ENCODE results near the gene TEX29.

The TEX29 gene

DNA sequence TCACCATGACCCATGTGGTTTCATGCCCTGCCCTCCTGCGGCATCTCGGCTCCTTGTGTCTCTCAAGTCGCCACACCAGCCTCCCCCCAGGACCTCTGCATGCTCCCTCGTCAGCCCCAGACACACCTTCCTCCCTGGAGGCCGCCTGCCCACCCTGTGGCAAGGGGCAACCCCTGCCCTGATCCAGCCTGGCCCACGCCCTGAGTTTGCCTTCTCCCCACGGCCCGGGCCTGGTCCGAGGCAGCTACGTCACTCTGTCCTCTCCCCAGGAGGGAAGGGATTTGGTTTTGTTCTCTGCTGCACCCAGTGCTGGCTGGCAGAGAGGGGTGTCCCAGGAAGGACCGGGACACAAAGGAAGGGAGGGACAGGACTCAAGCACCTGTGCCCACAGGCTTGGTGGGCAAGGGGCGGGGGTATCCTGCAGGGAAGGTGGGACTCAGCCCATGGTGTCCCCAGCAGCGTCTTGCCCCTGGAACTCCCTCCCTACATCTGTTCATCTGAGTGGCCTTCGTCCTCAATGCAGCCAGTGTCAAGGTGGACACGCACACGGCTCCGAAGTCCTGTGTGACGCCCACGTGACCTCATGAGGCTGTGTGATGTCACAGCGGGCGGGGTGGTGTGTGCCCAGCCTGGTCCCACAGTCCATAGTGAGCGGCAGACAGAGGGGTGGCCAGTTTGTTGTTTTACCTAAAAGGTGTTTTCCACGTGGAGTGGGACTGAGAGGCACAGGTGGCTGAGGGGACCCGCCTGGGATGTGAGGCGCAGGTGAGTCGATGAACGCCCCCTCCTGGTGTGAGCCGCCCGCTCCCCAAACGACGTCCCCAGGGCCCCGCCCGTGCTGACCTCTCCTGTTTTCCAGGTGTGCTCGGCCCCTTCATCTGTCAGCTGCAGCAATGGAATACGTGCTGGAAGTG is at the start of gene TEX29:
Gene TEX29 (plus strand): TSS at position 645 of the 914 bp plus-strand sequence. CDS start 249 bp downstream, at position 894.
- DNase-seq = no peak
- in situ Hi-C loops (cut with HindIII; ENCODE audit: low pct_ligation_motif_present, low pct_unique_long_range_greater_than_20kb, low sequenced_read_pairs) = no loop called here

DNA sequence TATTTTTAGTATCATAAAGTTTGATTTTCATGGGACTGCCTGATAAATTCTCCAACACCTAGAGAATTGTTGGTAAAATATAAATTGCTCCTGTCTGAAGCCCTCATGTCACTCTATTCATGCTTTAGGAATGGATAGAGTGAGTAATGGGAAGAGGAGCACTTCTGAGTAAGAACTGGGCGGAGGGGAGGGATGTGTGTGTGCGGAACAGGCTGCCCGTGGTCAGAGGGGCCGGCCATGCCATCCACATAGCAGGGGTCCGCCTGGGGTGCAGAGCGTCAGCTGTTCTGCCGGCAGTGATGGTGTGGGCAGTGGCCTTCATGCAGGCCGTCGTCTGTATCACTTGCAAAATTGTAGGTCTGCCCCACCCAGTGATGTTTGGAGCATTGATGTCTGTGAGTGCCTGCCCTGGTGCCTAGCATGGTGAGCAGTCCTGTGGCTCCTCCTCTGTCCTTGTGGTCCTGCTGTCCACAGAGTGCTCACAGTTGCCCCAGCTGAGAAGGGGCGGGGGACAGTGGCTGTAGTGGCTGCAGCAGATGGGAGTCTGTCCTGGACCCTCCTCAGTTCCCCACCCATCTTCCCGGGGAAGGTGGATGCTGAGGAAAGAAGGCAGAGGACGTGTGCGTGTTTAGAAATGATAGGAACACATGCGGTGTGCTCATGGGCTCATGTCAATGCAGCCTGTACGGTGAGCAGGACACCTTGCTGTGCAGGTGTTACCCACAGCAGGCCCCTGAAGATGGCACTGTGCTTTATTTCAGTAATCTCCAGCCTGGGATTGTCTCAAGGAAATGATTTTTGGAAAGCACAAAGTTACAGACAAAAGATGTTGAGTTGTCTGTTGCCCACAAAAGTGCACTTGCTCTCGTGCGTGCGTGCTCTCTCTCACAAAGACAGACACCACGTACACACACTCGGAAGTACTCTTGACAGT is 49.4 kb upstream of the TEX29 start:
- no peak for DNase-seq
- in situ Hi-C loops (cut with HindIII; ENCODE audit: low pct_ligation_motif_present, low pct_unique_long_range_greater_than_20kb, low sequenced_read_pairs) = no loop called here

DNA sequence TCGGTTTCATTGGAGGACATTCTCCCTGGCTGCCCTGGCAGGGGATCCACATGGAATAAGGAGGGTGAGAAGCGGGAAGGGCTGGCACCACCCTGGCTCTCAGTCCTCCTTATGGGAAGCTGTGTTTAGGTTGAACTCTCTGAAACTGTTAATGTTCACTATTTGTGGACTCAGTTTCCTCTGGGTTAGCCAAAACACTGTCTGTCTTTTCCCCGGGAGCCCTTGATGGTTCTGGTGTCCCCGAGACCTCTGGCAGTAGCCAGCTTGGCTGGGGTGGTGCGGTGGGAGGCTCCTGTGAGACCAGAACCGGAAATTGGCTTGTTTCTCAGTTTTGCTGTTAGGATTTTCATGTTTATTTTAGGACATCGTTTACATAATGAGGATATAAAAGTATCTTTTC is 48.3 kb upstream of the TEX29 start:
- in situ Hi-C loops (cut with HindIII; ENCODE audit: low pct_ligation_motif_present, low pct_unique_long_range_greater_than_20kb, low sequenced_read_pairs) = no loop called here
- no peak for DNase-seq

DNA sequence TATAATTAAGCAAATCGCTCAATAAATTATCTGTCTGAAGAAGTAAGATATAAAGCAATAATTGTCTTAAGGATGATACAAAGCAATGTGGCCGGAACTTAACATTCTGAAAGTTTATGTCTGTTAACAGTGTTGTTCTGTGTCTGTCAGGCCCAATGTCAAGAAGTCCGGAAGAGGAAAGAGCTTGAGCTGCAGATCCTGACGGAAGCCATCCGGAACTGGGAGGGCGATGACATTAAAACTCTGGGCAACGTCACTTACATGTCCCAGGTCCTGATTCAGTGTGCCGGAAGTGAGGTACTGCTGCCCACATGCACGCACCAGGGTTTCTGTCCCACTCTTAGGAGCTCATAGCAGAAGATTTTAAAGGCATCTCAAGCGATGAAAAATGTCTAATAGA is 45.1 kb upstream of the TEX29 start:
- DNase-seq = no peak
- in situ Hi-C loops (cut with HindIII; ENCODE audit: low pct_ligation_motif_present, low pct_unique_long_range_greater_than_20kb, low sequenced_read_pairs) = no loop called here

DNA sequence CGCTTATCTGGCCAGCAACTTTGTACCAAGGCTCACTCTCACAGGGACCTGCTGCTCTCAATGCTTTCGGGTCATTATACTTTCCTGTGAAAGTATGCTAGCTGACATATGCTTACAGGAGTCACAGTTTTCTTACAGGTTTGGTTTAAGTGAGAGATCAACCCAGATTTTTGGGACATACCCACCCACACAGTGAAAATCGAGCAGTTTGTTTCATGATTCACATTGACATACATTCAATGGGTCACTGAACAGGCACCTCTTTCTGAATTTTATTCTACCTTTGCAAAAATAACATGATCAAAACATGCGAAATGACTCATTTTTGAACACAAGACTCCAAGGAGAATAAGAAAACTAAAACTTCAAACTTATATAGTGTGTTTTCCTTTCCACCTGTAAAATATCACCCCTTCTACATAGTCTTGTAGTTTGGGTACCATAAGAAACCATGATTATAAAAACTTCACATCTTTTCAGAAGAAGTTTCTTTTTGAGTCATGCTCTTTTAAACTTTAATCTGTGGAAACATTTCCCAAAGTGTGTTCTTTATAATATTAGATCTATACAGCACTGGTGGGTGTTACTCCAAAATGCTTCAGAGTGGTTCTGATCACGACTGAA is 44.3 kb upstream of the TEX29 start:
- DNase-seq = no peak
- in situ Hi-C loops (cut with HindIII; ENCODE audit: low pct_ligation_motif_present, low pct_unique_long_range_greater_than_20kb, low sequenced_read_pairs) = no loop called here

DNA sequence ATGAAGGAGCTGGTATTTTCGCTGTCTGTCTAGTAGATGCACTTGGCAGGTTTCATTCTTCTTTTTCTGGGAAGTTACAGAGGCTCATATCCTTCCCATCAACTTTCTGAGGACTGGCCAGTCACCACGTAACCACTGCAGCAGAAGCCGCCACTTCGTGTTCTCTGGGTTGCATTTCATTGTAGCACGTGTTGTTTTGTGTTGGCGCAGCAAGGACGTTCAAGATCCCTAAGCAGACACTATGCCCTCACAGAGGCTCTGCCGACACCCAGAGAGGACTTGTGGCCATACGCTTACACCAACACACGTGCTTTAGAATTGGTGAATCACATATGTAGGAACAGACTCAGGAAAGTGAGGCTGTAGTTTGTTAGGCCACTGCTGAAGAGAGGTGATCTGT is 42.2 kb upstream of the TEX29 start:
- in situ Hi-C loops (cut with HindIII; ENCODE audit: low pct_ligation_motif_present, low pct_unique_long_range_greater_than_20kb, low sequenced_read_pairs) = no loop called here
- DNase-seq = no peak

DNA sequence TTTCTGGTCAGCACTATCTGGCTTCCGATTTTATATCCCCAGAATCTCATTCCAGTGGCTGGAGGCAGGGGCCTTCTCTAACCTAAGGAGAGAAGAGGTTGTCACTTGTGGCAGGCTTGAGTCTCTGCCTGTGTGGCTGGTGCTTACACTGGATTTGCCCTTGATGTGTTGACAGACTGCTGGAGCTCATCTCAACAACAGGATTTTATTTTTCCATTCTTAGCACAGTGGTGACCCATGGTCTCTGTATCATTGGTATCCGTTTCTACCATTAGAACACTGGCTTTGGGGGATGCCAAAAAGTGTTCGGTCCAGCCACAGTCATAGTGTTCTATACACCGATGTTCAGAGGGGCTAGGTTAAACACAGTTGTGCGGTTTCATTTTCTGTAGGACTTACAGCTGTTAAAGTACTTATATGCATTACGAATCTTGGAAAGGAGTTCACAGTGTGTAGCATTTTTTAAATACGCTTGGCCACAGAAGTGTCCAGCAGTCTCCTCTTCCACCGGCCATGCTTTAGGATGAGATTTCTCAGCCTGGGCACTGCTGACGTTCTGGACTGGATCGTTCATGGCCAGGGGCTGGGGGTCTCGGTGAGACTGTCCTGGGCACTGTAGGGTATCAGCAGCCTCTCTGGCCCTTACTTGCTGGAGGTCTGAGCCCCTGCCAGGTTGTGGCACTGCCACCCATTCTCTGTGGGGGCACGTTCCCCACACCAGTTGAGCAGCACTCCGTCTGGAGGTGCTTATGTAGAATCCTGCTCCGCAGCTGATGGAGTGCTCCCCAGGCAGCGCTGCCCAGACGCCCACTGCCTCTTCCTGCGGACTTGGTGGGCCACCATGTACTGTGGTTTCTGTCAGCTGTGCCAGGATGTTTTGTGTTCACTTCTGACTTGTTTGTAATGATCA is 41.4 kb upstream of the TEX29 start:
- in situ Hi-C loops (cut with HindIII; ENCODE audit: low pct_ligation_motif_present, low pct_unique_long_range_greater_than_20kb, low sequenced_read_pairs) = no loop called here
- no peak for DNase-seq

DNA sequence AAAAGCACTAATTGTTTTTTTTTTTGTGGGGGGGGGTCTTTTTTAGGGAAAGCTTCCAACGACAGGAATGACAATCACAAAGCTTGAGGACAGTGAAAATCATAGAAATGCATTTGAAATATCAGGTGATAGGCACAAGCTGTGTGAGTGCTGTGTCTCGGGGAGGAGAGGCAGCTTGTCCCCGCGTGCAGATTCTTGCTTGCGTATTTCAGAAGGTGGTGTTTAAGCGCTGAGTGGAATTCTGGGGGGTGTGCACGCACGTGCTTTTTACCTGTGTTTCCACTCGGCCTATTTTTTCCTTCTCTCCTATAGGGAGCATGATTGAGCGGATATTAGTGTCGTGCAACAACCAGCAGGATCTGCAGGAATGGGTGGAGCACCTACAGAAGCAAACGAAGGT is 40.2 kb upstream of the TEX29 start:
- DNase-seq = no peak
- in situ Hi-C loops (cut with HindIII; ENCODE audit: low pct_ligation_motif_present, low pct_unique_long_range_greater_than_20kb, low sequenced_read_pairs) = no loop called here

DNA sequence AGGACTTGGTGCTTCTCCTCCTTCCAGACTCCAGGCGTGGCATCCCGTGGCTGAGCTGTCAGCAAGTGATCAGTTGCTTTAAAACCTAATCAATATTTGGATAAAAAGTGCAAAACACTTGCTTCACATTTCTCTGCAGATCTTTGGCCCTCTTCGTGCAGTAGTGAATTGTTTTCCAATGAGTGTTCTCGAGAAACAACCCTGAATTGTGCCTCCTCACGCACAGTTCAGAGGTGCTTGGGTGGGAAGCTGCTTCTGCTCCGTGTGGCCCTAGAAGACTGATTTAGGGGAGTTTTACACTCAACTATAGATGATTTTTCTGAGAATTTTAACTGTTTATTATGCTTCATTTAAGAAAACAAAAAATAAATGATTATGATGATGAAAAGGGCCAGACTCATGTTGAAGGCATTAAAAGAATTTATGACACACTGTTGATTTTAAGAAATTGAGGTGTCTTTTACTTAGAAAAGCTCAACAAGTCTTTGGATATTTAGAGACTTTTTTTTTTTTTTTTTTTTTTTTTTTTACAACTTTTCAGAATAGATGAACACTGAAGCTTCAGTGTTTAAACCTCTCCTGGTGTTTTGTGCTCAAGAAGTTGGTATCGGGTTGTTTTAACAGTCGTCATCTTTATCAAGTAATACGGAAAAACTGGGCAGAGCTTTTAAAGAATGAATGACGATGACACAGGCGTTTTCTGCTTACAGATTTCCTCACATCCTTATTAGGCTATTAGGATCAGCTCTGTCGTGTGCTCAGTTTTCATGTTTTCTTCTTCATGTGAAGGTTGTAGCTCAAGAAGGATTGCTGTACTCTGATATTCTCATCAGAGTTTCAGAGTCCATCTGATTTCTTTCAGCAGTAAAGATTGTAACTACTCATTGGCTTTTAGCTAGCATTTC is 39.5 kb upstream of the TEX29 start:
- DNase-seq = no peak
- in situ Hi-C loops (cut with HindIII; ENCODE audit: low pct_ligation_motif_present, low pct_unique_long_range_greater_than_20kb, low sequenced_read_pairs) = no loop called here

DNA sequence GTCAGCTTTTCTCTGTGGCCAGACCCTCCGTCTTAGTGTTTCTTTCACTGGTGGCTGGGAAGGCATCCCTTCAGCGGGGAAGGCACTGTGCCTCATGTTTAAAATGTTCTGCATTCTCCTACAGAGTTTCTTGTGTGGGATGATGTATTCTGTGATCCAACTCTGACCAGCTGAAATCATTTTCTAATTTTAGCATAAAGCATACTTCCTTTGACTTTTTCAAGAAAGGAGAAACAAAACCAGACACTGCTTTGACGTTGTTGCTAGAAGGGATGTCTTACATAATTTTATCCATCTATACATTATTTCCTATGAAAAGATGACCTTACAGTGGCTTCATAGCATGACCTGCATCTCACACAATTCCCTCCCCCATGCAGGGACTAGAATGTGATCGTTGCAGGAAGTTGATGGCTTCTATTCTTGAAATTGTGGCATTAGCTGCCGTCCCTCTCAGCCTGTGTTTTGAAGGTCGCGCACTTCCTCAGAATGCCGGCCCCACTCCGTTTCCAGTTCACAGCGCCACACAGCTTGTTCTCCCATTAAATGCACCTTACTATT is 38.6 kb upstream of the TEX29 start:
- in situ Hi-C loops (cut with HindIII; ENCODE audit: low pct_ligation_motif_present, low pct_unique_long_range_greater_than_20kb, low sequenced_read_pairs) = no loop called here
- DNase-seq = no peak

DNA sequence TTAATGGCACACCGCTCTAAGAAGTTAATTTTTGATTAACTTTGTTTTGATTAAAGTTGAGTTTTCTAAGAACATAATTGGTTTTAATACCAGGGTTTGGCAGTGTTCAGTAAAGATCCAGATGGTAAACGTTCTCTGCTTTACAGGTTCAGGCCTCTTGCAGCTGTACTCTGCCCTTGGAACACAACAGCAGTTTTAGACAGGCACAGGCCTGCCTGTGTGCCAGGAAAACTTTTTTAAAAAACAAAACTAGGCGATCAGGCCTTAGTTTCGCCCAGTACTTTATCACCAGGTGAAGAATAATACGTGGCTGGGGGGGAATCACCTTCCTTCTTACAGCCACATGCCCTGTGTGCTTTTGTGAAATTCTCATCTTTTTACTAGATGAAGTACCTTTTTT is 38.0 kb upstream of the TEX29 start:
- DNase-seq = no peak
- in situ Hi-C loops (cut with HindIII; ENCODE audit: low pct_ligation_motif_present, low pct_unique_long_range_greater_than_20kb, low sequenced_read_pairs) = no loop called here

DNA sequence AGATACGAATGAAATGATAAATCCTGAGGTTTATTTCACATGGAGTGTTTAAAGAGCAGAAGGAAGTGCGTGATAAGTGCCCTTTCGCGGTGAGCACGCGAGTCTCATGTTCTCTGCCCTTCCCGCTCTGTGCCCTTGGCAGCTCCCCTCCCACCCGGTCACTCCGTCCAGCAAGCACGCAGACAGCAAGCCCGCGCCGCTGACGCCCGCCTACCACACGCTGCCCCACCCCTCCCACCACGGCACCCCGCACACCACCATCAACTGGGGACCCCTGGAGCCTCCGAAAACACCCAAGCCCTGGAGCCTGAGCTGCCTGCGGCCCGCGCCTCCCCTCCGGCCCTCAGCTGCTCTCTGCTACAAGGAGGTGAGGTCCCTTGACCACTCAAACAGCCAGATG is 37.4 kb upstream of the TEX29 start:
- in situ Hi-C loops (cut with HindIII; ENCODE audit: low pct_ligation_motif_present, low pct_unique_long_range_greater_than_20kb, low sequenced_read_pairs) = no loop called here

DNA sequence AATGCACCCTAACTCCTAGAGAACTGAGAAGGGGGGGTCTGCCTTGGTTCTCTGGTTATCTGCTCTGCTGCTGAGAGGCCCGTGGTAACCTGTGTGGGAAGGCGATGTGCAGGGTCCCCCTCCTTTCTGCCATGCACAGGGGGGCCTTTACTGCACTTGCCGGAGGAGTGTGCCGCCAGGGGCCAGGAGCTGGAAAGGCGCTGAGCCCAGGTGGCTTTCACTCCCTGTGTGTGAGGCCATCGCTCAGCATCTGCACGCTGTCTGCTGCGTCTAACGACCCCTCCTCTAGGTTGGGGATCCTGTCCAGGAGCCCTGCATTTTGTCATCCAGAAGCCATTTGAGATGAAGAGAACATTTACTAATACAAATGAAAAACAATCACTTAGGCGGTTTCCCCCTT is 37.0 kb upstream of the TEX29 start:
- in situ Hi-C loops (cut with HindIII; ENCODE audit: low pct_ligation_motif_present, low pct_unique_long_range_greater_than_20kb, low sequenced_read_pairs) = no loop called here

More for the DNA sequence above, 37.4 kb upstream of the TEX29 start:
- no peak for DNase-seq

DNA sequence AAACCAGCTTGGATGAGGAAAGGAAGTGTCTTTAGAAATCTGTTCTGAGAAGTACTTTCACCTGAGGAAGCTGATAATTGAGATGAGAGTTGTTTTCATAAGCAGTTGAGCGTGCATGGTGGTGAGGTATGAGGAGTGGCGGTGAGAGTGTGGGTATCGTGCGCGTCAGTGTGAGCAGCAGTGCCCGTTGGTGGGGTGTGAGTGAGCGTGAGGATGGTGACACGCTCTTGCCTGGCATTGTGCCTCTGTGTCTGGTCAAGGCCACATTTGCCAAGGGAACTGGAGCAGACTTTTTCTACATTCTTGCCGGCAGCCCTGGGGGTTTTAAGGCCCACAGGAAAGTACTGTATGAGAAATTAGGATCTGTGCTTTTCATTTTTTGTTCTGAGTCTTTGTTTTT is 36.5 kb upstream of the TEX29 start:
- in situ Hi-C loops (cut with HindIII; ENCODE audit: low pct_ligation_motif_present, low pct_unique_long_range_greater_than_20kb, low sequenced_read_pairs) = no loop called here

More for the DNA sequence above, 37.0 kb upstream of the TEX29 start:
- no peak for DNase-seq

DNA sequence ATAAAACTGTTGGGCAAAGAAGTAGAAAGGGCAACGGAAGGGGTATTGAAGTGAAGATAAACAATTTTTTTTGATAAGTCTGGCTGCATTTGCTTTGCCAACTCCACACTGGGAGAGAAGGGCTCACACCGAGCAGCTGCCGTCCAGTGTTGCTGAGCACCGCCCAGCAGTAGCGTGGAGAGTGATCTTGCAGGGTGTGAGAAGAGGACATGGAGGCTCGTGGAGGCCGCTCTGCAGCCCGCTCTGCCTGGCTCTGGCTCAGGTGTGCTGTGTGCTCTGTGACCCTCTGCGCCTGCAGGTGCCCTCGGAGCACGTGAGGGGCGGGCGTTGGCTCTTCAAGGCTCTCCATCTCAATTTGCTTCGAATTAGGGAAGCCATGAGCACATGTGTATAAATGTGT is 35.9 kb upstream of the TEX29 start:
- DNase-seq = no peak
- in situ Hi-C loops (cut with HindIII; ENCODE audit: low pct_ligation_motif_present, low pct_unique_long_range_greater_than_20kb, low sequenced_read_pairs) = no loop called here

More for the DNA sequence above, 36.5 kb upstream of the TEX29 start:
- DNase-seq = no peak

DNA sequence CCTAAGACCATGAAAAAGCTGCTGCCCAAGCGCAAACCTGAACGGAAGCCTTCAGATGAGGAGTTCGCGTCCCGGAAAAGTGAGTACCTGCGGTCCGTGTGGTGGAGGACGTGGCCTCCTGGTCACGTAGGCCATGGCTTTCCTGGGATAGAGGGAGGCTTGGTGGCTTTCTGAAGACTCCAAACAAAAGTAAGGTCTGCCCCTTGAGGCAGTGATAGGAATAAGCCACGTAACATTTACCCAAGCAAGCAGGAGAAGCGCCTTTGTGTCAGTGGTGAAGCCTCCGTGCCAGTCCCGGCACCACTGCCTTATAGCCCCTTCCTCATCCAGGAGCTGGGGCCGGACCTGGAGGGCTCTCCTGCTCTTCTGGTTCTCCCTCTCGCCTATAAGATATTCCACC is 34.3 kb upstream of the TEX29 start:
- DNase-seq = no peak
- in situ Hi-C loops (cut with HindIII; ENCODE audit: low pct_ligation_motif_present, low pct_unique_long_range_greater_than_20kb, low sequenced_read_pairs) = no loop called here

DNA sequence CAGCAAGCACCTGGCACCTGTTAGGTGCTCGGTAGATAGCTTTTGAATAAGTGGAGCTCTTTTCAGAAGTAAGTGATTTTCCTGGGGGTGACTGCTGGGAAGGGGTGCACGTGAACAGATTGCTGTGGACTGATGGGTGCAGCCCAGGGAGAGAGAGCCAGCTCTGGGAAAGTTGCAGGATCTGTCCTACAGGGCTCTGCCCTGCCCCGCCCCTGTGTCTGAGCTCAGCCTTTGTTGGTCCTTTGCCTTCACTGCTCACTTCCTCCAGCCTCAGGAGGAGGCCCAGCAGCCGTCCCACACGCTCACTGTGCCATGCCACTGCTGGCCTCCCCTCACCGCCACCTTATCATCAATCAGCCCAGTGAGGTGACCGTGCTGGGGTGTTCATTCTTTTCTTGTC is 33.7 kb upstream of the TEX29 start:
- in situ Hi-C loops (cut with HindIII; ENCODE audit: low pct_ligation_motif_present, low pct_unique_long_range_greater_than_20kb, low sequenced_read_pairs) = no loop called here
- no peak for DNase-seq
